Activated CD8-positive, alpha-beta memory T cell treated with anti-CD3 and anti-CD28 coated beads, Interleukin-2, amount 50 U/mL, for 1 hour (primary cell): Measurements from ENCODE around the gene UBN1.
"Not testable (repeated sequence)": the region's sequence is repeated elsewhere in the genome, so short reads cannot be mapped to it uniquely, and the experiment has no call there.

ENCODE experiments used
- DNase-seq: peaks from one replicate; pipeline ENCODE4 v3.0.0-alpha.2; 2020; ENCODE audit errors: extremely low read depth

The UBN1 gene

GRCh38 chr16:4928227-4928626 lies 80.9 kb downstream of the UBN1 start:
- DNase-seq = no peak

GRCh38 chr16:4929619-4930018 lies 82.3 kb downstream of the UBN1 start:
- not testable (repeated sequence) for DNase-seq

- DNase-seq = no peak
These were observed 84.1 kb downstream of the UBN1 start for GRCh38 chr16:4931381-4931780.
